HG02970 (cell line): ENCODE data around the gene FRMD7.

Experiments
- ATAC-seq: cut with Tn5 transposase; IDR thresholded peaks from one replicate; pipeline ENCODE4 v1.9.1; 2021; ENCODE audit warnings: mild to moderate bottlenecking, moderate library complexity, moderate number of reproducible peaks; ENCODE audit not compliant: unreplicated experiment, low FRiP score

Gene FRMD7

GRCh38 chrX:132040066-132040465 is 87.8 kb downstream of the FRMD7 start:
- no peak for ATAC-seq

DNA sequence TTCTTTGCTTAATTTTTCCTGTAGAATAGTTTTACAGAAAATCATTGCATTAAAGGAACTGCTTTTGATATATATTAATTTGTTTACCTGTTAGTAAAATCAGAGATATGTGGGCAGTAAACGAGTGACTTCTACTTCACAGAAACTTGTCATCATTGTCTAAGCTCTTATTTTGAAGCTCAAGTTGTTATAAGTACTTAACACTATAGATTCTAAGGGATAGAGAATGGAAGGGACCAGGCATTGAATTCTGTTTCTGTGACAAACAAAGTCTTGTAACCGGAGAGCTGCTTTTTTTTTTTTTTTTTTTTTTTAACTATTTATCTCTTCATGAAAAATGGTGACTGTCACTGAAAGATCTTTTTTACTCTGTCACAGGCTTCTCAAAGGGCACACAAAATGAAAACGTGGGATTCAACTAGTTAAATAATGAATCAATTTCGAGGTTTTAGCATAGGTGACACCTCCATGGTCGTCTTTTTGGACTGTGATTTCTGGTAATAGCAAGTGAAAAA is 90.3 kb downstream of the FRMD7 start:
- ATAC-seq = no peak

- ATAC-seq = no peak
These were observed 93.2 kb downstream of the FRMD7 start for GRCh38 chrX:132034648-132035047.

DNA sequence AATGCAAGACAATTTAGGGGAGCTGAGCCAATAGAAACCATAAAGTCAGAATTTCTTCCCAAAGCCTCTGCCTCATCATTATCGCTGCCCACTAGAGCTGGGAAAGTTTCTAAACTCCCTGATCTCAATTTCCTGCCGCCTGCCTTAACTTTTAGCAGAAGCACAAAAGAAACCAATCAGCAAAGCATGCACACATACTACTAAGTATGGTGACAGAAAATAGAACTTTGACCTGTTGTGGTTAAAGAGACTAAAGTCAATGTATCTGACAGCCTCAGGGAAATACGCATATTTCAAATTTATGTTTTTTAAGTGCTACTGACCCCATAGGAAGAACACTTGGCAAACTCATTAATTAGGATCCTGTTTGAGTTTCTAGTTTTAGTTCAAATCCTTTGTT is 94.7 kb downstream of the FRMD7 start:
- ATAC-seq = no peak

DNA sequence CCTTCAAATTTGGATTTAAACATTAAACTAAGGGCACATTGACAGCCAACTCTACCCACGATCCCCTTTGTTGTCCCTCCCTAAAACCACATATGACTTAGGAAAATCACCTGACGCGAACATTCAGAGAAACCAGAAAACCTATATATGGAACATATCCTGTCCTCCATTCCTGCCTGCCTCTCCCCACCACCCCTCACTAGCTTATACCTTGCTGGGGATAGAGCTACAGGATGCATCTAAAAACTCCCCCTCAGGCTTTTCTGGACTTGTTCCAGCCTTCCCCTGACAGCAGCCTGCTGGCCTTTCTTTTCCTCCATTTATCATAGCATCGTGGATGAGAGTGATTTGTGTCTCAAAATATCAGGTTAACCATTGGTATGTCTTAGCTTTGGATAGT is 96.0 kb downstream of the FRMD7 start:
- ATAC-seq = no peak

DNA sequence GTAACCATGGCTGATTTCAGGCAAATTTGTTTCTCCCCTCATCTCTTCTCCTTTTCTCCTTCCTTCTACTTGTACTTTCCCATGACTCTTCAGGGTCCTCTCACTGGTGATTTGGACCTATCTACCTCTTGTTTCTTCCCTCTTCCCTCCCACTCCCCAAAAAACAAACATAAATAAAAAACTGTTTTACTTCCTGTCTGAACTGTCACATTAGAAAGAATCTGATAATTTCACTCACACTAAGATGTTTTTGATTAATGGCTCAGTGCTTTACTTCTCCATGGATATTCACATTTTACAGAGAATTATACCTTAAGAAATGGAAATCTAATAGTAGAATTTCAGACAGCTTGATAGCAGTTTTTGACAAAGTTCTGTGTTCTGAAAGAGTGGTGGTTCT is 97.6 kb downstream of the FRMD7 start:
- no peak for ATAC-seq
